H1 (cell line): Measurements from ENCODE around the gene STRN4.

Source experiments
- EGR1 ChIP-seq: IDR thresholded peaks from 2 replicates; pipeline ENCODE4 v1.6.1; 2011; ENCODE audit warnings: low read depth, low read length, borderline replicate concordance
- EZH2 ChIP-seq: fragments of 200-600 bp; sonication (generic); IDR thresholded peaks from 2 replicates; pipeline ENCODE4 v1.7.1; 2012; ENCODE audit warnings: low read depth, mild to moderate bottlenecking, moderate library complexity, low read length, inconsistent platforms; ENCODE audit not compliant: severe bottlenecking
- KDM5A ChIP-seq: fragments of 200-600 bp; IDR thresholded peaks from 2 replicates; pipeline ENCODE4 v1.7.1; 2012; ENCODE audit warnings: mild to moderate bottlenecking, low read length, inconsistent platforms, mixed read lengths
- MAFK ChIP-seq: IDR thresholded peaks from 2 replicates; pipeline ENCODE4 v1.6.1; 2012; ENCODE audit warnings: low read depth, mild to moderate bottlenecking, improper control_type of control experiment, low read length
- NRF1 ChIP-seq: IDR thresholded peaks from 2 replicates; pipeline ENCODE4 v1.6.1; 2011; ENCODE audit warnings: mild to moderate bottlenecking, low read depth, low read length, improper control_type of control experiment
- POLR2A ChIP-seq, 2 experiments: IDR thresholded peaks; 1 replicate in 1 of 2; 2 replicates in 1 of 2; pipeline ENCODE4 v1.6.1; 2011; ENCODE audit warnings: low read depth in 2 of 2, low read length in 2 of 2, mild to moderate bottlenecking in 2 of 2; ENCODE audit errors: control extremely low read depth in 1 of 2
- POLR2AphosphoS5 ChIP-seq: IDR thresholded peaks from 2 replicates; pipeline ENCODE4 v1.6.1; 2011; ENCODE audit warnings: low read depth, low read length
- TAF1 ChIP-seq: IDR thresholded peaks from 2 replicates; pipeline ENCODE4 v1.6.1; 2011; ENCODE audit warnings: mild to moderate bottlenecking, low read depth, low read length
- TBP ChIP-seq: IDR thresholded peaks from 2 replicates; pipeline ENCODE4 v1.6.1; 2011; ENCODE audit warnings: low read depth, low read length, improper control_type of control experiment
- ZNF274 ChIP-seq: IDR thresholded peaks from 2 replicates; pipeline ENCODE4 v1.7.0; 2012; ENCODE audit warnings: low read length, borderline replicate concordance; ENCODE audit errors: extremely low read depth
- TF ChIP-seq, protein P1 (sequence below), 3 experiments: IDR thresholded peaks; 1 replicate in 2 of 3; 2 replicates in 1 of 3; pipeline versions ENCODE4 v1.5.1 to v1.6.1; 2011; ENCODE audit warnings: low read length in 3 of 3, mild to moderate bottlenecking in 3 of 3, inconsistent platforms in 2 of 3, low read depth in 1 of 3, moderate library complexity in 1 of 3; ENCODE audit not compliant: insufficient read depth in 1 of 3; ENCODE audit errors: control extremely low read depth in 1 of 3
- TF ChIP-seq, protein P2 (sequence below): IDR thresholded peaks from 2 replicates; pipeline ENCODE4 v1.6.1; 2012; ENCODE audit warnings: inconsistent platforms

DNA sequence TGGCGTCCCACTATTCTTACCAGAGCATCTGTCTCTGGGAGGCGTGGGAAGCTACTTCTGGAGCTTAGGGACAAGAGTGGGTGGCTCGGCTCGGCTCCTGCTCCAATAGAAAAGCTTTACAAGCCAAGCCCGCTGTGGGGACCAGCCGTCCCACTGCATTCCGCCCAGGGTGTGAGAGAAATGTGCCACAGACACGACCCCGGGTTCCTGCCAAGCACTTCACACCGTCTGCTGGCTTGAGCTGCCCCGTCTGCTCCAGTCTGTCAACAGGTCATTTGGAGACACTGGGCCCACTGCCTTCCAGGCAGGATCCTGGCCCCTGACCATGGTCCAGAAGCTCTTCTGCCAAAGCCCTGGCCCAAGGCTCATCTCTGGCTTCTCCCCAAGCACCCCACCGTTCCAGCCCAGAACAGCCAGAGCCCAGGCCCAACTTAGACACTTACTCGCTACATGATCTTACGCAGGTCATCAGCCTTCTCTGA lies 6.9 kb downstream of the STRN4 start:
- TF ChIP-seq, protein P1, sequence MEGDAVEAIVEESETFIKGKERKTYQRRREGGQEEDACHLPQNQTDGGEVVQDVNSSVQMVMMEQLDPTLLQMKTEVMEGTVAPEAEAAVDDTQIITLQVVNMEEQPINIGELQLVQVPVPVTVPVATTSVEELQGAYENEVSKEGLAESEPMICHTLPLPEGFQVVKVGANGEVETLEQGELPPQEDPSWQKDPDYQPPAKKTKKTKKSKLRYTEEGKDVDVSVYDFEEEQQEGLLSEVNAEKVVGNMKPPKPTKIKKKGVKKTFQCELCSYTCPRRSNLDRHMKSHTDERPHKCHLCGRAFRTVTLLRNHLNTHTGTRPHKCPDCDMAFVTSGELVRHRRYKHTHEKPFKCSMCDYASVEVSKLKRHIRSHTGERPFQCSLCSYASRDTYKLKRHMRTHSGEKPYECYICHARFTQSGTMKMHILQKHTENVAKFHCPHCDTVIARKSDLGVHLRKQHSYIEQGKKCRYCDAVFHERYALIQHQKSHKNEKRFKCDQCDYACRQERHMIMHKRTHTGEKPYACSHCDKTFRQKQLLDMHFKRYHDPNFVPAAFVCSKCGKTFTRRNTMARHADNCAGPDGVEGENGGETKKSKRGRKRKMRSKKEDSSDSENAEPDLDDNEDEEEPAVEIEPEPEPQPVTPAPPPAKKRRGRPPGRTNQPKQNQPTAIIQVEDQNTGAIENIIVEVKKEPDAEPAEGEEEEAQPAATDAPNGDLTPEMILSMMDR (IDR thresholded peaks at IDR 0.05; ENCODE audit: control extremely low read depth in 1 of 3, insufficient read depth in 1 of 3, low read depth in 1 of 3, low read length in 3 of 3), result no peak
- no peak for TF ChIP-seq KDM5A
- TF ChIP-seq EGR1, result no peak
- TF ChIP-seq TAF1, result no peak
- no peak for TF ChIP-seq POLR2A (IDR thresholded peaks at IDR 0.05; ENCODE audit: control extremely low read depth in 1 of 2, low read depth in 2 of 2, low read length in 2 of 2)
- no peak for TF ChIP-seq MAFK
- no peak for TF ChIP-seq POLR2AphosphoS5
- no peak for TF ChIP-seq NRF1
- no peak for TF ChIP-seq ZNF274
- no peak for TF ChIP-seq TBP
- TF ChIP-seq EZH2, result no peak
- TF ChIP-seq, protein P2, sequence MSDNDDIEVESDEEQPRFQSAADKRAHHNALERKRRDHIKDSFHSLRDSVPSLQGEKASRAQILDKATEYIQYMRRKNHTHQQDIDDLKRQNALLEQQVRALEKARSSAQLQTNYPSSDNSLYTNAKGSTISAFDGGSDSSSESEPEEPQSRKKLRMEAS, result no peak
